HCT116 (cell line): ENCODE measurements around the gene TRIL. TPM values are rescaled to one million over a fixed set of nuclear protein-coding genes. Genes with fewer than 3 reads are reported as not detected.

ENCODE experiments used
- ATF3 ChIP-seq: IDR thresholded peaks from 2 replicates; pipeline ENCODE4 v1.6.1; 2012
- CTCF ChIP-seq, 3 experiments: fragments of 200-600 bp in 1 of 3; sonication (generic) in 1 of 3; IDR thresholded peaks in 2 of 3; conservative IDR thresholded peaks in 1 of 3; 2 replicates each; pipeline ENCODE4 v1.5.1; 2012 to 2017; ENCODE audit warnings: low read depth in 2 of 3, low read length in 2 of 3, antibody characterized with exemption in 1 of 3, borderline replicate concordance in 1 of 3, control low read depth in 1 of 3, mild to moderate bottlenecking in 1 of 3, mixed read lengths in 1 of 3, mixed run types in 1 of 3, moderate library complexity in 1 of 3; ENCODE audit not compliant: insufficient read depth in 1 of 3
- EGR1 ChIP-seq: IDR thresholded peaks from 2 replicates; pipeline ENCODE4 v1.6.1; 2012; ENCODE audit warnings: low read depth
- ELF1 ChIP-seq: IDR thresholded peaks from 2 replicates; pipeline ENCODE4 v1.6.1; 2012; ENCODE audit warnings: low read depth, borderline replicate concordance
- MAX ChIP-seq: IDR thresholded peaks from 2 replicates; pipeline ENCODE4 v1.6.1; 2012
- RAD21 ChIP-seq: IDR thresholded peaks from 2 replicates; pipeline ENCODE4 v1.6.1; 2012; ENCODE audit warnings: low read depth, mild to moderate bottlenecking
- SIN3A ChIP-seq: IDR thresholded peaks from 2 replicates; pipeline ENCODE4 v1.6.1; 2012; ENCODE audit warnings: low read depth
- SRF ChIP-seq: IDR thresholded peaks from 2 replicates; pipeline ENCODE4 v1.6.1; 2012; ENCODE audit warnings: low read depth
- YY1 ChIP-seq: IDR thresholded peaks from 2 replicates; pipeline ENCODE4 v1.6.1; 2011; ENCODE audit warnings: low read length, low read depth, moderate library complexity, mild to moderate bottlenecking; ENCODE audit not compliant: insufficient replicate concordance; ENCODE audit errors: extremely low read depth
- ZBTB33 ChIP-seq: IDR thresholded peaks from 2 replicates; pipeline ENCODE4 v1.6.1; 2011; ENCODE audit warnings: mild to moderate bottlenecking, low read length, moderate library complexity; ENCODE audit not compliant: insufficient replicate concordance; ENCODE audit errors: extremely low read depth
- ZFX ChIP-seq: fragments of 450-650 bp; IDR thresholded peaks from 2 replicates; pipeline ENCODE4 v1.6.1; 2017
- total RNA-seq: library from RNA; stranded (reverse); gene quantifications from one replicate; pipeline ENCODE4 v1.2.1, GENCODE V29; 2021; ENCODE audit not compliant: unreplicated experiment

TRIL gene
- total RNA-seq, 1 experiment from 2014 or later: not detected

- TF ChIP-seq CTCF (IDR thresholded peaks at IDR 0.05 in 2 of 3, conservative IDR thresholded peaks at IDR 0.05 in 1 of 3; ENCODE audit: borderline replicate concordance in 1 of 3, insufficient read depth in 1 of 3, low read depth in 2 of 3, low read length in 2 of 3): no peak
- no peak for TF ChIP-seq RAD21
- no peak for TF ChIP-seq MAX
- no peak for TF ChIP-seq ZFX
- TF ChIP-seq YY1: no peak
- no peak for TF ChIP-seq ATF3
- no peak for TF ChIP-seq SIN3A
- no peak for TF ChIP-seq SRF
- no peak for TF ChIP-seq ZBTB33
- no peak for TF ChIP-seq ELF1
- TF ChIP-seq EGR1: no peak
Measured at GRCh38 chr7:28981161-28981465, 23.0 kb upstream of the TRIL start (continued).
